Measurements from ENCODE around the gene ILDR1. TPM values are rescaled to one million over a fixed set of nuclear protein-coding genes. Genes with fewer than 3 reads are reported as not detected.
A peak's percentile ranks its signal among the peaks of the same experiment; 100 is the strongest.

The ILDR1 gene
- total RNA-seq, result under 1 TPM; 0.09 to 0.11 TPM

- Mint-ChIP-seq H3K9me3 (ENCODE audit: low read depth) (no peaks in the 10 kb centered on the region), H3K36me3 (ENCODE audit: low read depth) (no peaks in the 10 kb centered on the region), H3K4me1 (peaks cover 2% of the 10 kb centered on the region), H3K27me3 (peaks cover 33% of the 10 kb centered on the region), H3K27ac (no peak within 1 kb of the TSS), H3K4me3 (peak within 1 kb of the TSS; percentile 25)
- DNase-seq (peak; percentile 42), ATAC-seq (peak; percentile 58)
- intact Hi-C loops (cut with DNase I, micrococcal nuclease), result no loop called here
- ChIA-PET POLR2A (no interaction called here), CTCF (no interaction called here)
These were observed at the start of gene ILDR1 for GRCh38 chr3:122021811-122022401. ILDR1 (minus strand) TSS chr3:122022247; CDS start chr3:122022077, 170 bp downstream.

GRCh38 chr3:122067588-122068240 is 45.7 kb upstream of the ILDR1 start:
- ATAC-seq, result peak; percentile 33
- POLR2A ChIA-PET, result no interaction called here
- H3K27ac Mint-ChIP-seq, result no peak overlapping the region
- H3K4me1 Mint-ChIP-seq, result peaks cover 4% of the 10 kb centered on the region
- intact Hi-C loops (cut with DNase I, micrococcal nuclease), result no loop called here
- no peaks in the 10 kb centered on the region for H3K36me3 Mint-ChIP-seq (ENCODE audit: low read depth)
- no peak overlapping the region for H3K4me3 Mint-ChIP-seq
- H3K9me3 Mint-ChIP-seq (ENCODE audit: low read depth), result no peaks in the 10 kb centered on the region
- CTCF ChIA-PET, result no interaction called here
- H3K27me3 Mint-ChIP-seq, result peaks cover 4% of the 10 kb centered on the region
- no peak for DNase-seq

- ATAC-seq (no peak), DNase-seq (no peak)
- Mint-ChIP-seq H3K4me1 (peaks cover 4% of the 10 kb centered on the region), H3K9me3 (ENCODE audit: low read depth) (no peaks in the 10 kb centered on the region), H3K4me3 (no peak overlapping the region), H3K36me3 (ENCODE audit: low read depth) (no peaks in the 10 kb centered on the region), H3K27me3 (peaks cover 4% of the 10 kb centered on the region), H3K27ac (no peak overlapping the region)
- CTCF ChIA-PET, result no interaction called here
- intact Hi-C loops (cut with DNase I, micrococcal nuclease), result no loop called here
- POLR2A ChIA-PET, result no interaction called here
These were observed 45.1 kb upstream of the ILDR1 start for GRCh38 chr3:122067214-122067550.

- Mint-ChIP-seq H3K36me3 (ENCODE audit: low read depth) (no peaks in the 10 kb centered on the region), H3K4me3 (no peak overlapping the region), H3K27me3 (peaks cover 4% of the 10 kb centered on the region), H3K9me3 (ENCODE audit: low read depth) (no peaks in the 10 kb centered on the region), H3K27ac (no peak overlapping the region), H3K4me1 (peaks cover 4% of the 10 kb centered on the region)
- DNase-seq (no peak), ATAC-seq (no peak)
- CTCF ChIA-PET, result interaction anchor here (2.2 kb wide), 1 partner anchor 12 kb away, joined by 7 read pairs; the partner anchor contains the start of gene CD86
- POLR2A ChIA-PET, result no interaction called here
- intact Hi-C loops (cut with DNase I, micrococcal nuclease), result no loop called here
These were observed 44.5 kb upstream of the ILDR1 start for GRCh38 chr3:122066331-122067213.

DNA sequence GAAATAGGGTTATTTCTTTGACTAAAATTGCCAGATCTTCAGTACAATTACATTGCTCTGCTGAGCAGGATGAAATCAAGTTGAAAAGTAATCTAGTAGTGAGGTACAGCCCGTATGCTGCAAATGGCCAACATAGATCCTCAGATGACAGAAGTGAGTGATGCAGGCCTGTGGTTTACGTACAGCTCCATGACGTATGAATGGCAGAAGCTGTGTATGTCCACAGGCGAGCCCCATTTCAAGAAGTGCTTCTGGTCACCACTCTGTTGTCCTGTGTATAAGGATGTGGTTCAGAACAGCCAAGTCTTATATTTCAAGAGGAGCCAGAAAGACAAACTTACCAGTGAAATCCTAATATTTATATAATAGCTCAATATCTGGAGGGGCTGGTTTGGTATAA is 42.3 kb upstream of the ILDR1 start:
- no peak for ATAC-seq
- H3K9me3 Mint-ChIP-seq (ENCODE audit: low read depth), result no peaks in the 10 kb centered on the region
- no peak overlapping the region for H3K27ac Mint-ChIP-seq
- H3K4me3 Mint-ChIP-seq, result no peak overlapping the region
- intact Hi-C loops (cut with DNase I, micrococcal nuclease), result no loop called here
- H3K4me1 Mint-ChIP-seq, result peaks cover 4% of the 10 kb centered on the region
- ChIA-PET CTCF (no interaction called here), POLR2A (no interaction called here)
- DNase-seq, result no peak
- H3K36me3 Mint-ChIP-seq (ENCODE audit: low read depth), result no peaks in the 10 kb centered on the region
- H3K27me3 Mint-ChIP-seq, result peaks cover 6% of the 10 kb centered on the region

DNA sequence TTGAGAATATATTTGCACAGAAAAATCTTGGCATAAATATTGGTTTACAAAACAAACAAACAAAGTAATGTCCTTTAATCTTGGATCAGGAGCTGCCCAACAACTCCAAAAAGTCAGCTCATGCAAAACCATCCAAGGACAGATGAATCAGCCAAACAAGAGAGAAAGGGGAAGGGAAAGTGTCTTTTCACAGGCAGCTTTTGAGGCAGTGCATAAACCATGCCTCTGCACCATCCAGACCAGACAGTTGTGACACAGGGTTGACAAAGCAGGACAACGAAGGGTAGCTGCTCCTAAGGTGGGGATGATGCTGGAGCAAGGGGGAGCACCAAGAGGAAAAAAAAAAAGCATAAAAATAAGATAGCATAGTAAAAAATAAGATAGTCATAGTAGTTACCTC is 41.9 kb upstream of the ILDR1 start:
- ATAC-seq (no peak), DNase-seq (no peak)
- ChIA-PET POLR2A (no interaction called here), CTCF (no interaction called here)
- H3K36me3 Mint-ChIP-seq (ENCODE audit: low read depth), result no peaks in the 10 kb centered on the region
- H3K9me3 Mint-ChIP-seq (ENCODE audit: low read depth), result no peaks in the 10 kb centered on the region
- no peak overlapping the region for H3K4me3 Mint-ChIP-seq
- H3K27ac Mint-ChIP-seq, result no peak overlapping the region
- peaks cover 8% of the 10 kb centered on the region for H3K27me3 Mint-ChIP-seq
- intact Hi-C loops (cut with DNase I, micrococcal nuclease), result no loop called here
- peaks cover 4% of the 10 kb centered on the region for H3K4me1 Mint-ChIP-seq

GRCh38 chr3:122060040-122060698 is 38.1 kb upstream of the ILDR1 start:
- ChIA-PET CTCF (interaction anchor here (0.6 kb wide), 1 partner anchor 148 kb away, joined by 3 read pairs; no protein-coding TSS in a partner anchor), POLR2A (no interaction called here)
- intact Hi-C loops (cut with DNase I, micrococcal nuclease), result no loop called here
- Mint-ChIP-seq H3K9me3 (ENCODE audit: low read depth) (no peaks in the 10 kb centered on the region), H3K4me3 (no peak overlapping the region), H3K36me3 (ENCODE audit: low read depth) (no peaks in the 10 kb centered on the region), H3K27ac (no peak overlapping the region), H3K4me1 (no peaks in the 10 kb centered on the region), H3K27me3 (peaks cover 16% of the 10 kb centered on the region)
- DNase-seq (no peak), ATAC-seq (no peak)

DNA sequence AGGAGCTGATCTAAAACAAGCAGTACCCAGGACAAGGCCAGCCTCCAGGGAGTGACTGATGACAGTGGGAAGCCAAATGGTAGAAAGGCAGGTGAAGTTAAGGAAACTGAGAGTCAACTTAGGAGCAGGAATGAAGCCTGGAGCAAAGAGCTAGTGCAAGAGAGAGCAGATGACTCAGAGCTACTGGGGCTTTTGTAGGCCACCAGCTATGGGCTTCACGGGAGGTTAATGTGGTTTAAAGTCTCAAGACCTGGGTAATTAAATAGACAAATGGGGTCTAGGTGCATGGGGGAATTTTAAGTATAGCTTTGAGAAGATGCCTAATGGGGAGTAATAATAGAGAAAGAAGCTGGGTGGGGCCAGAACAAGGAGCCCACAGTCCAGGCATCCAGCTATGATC is 36.2 kb upstream of the ILDR1 start:
- Mint-ChIP-seq H3K36me3 (ENCODE audit: low read depth) (no peaks in the 10 kb centered on the region), H3K27ac (no peak overlapping the region), H3K4me3 (no peak overlapping the region), H3K4me1 (no peaks in the 10 kb centered on the region), H3K9me3 (ENCODE audit: low read depth) (no peaks in the 10 kb centered on the region), H3K27me3 (peaks cover 17% of the 10 kb centered on the region)
- intact Hi-C loops (cut with DNase I, micrococcal nuclease), result loop anchor here in 1 of 2 experiments (5.0 kb wide), 1 partner anchor 261 kb away; no protein-coding TSS in a partner anchor
- CTCF ChIA-PET, result no interaction called here
- DNase-seq (no peak), ATAC-seq (no peak)
- POLR2A ChIA-PET, result no interaction called here

DNA sequence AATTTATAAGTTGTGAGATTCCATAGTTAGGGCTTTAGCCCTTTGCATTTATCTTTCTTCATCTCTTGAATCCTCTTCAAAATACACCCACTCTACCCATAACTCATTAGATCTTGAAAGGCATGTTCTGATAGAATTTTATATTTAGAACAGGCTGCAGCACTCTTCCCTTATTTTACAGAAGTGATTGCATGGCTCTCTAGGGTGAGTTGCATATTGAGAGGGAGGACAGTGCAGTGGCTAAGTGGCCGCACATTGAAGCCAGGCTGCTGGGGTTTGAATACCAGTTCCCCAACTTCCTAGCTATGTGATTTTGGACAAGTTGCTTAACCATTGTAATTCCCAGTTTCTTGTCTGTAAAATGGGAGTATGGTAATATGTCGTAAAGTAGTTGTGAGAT is 35.6 kb upstream of the ILDR1 start:
- intact Hi-C loops (cut with DNase I, micrococcal nuclease), result loop anchor here in 1 of 2 experiments (5.0 kb wide), 1 partner anchor 260 kb away; no protein-coding TSS in a partner anchor
- no peak overlapping the region for H3K27ac Mint-ChIP-seq
- POLR2A ChIA-PET, result no interaction called here

DNA sequence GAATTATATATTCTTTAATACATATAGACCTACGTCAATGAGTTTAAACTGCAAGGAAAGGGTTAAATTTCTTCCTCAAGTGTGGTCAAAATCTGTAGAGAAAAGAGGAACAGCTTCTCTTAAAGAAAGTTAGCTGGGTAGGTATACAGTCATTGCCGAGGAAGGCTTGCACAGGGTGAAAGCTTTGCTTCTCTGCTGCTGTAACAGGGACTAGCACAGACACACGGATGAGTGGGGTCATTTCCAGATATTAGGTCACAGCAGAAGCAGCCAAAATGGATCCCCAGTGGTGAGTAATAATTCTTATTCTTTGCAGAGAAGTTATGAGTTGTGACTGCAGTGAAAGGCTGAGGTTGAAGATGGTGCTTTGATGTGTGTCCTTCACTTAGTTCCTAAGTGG is 33.2 kb upstream of the ILDR1 start, which contains the start of gene CD86:
Gene CD86, plus strand, starts transcription at position 148 of the 400 bp plus-strand sequence. Its CDS starts 128 bp downstream, at position 276.
- peak; percentile 44 for ATAC-seq
- intact Hi-C loops (cut with DNase I, micrococcal nuclease), result loop anchor here in 1 of 2 experiments (5.0 kb wide), 1 partner anchor 258 kb away; no protein-coding TSS in a partner anchor
- CTCF ChIA-PET, result interaction anchor here (0.8 to 2.0 kb wide), 2 partner anchors 10 to 77 kb away, joined by 3 to 7 read pairs; no protein-coding TSS in a partner anchor

More for the DNA sequence above, 35.6 kb upstream of the ILDR1 start:
- Mint-ChIP-seq H3K9me3 (ENCODE audit: low read depth) (no peaks in the 10 kb centered on the region), H3K36me3 (ENCODE audit: low read depth) (no peaks in the 10 kb centered on the region), H3K4me3 (no peak overlapping the region), H3K4me1 (no peaks in the 10 kb centered on the region), H3K27me3 (peaks cover 19% of the 10 kb centered on the region)
- CTCF ChIA-PET, result no interaction called here
- DNase-seq (no peak), ATAC-seq (no peak)

GRCh38 chr3:122052968-122053367 is 30.9 kb upstream of the ILDR1 start:
- CTCF ChIA-PET, result no interaction called here

More for the DNA sequence above, 33.2 kb upstream of the ILDR1 start, which contains the start of gene CD86:
- H3K4me3 Mint-ChIP-seq, result no peak within 1 kb of the TSS
- peaks cover 24% of the 10 kb centered on the region for H3K27me3 Mint-ChIP-seq
- H3K27ac Mint-ChIP-seq, result no peak within 1 kb of the TSS
- no peaks in the 10 kb centered on the region for H3K9me3 Mint-ChIP-seq (ENCODE audit: low read depth)
- H3K36me3 Mint-ChIP-seq (ENCODE audit: low read depth), result no peaks in the 10 kb centered on the region
- H3K4me1 Mint-ChIP-seq, result no peaks in the 10 kb centered on the region
- POLR2A ChIA-PET, result no interaction called here
- DNase-seq, result no peak

More at GRCh38 chr3:122052968-122053367, 30.9 kb upstream of the ILDR1 start:
- DNase-seq (no peak), ATAC-seq (no peak)
- POLR2A ChIA-PET, result no interaction called here
- H3K9me3 Mint-ChIP-seq (ENCODE audit: low read depth), result no peaks in the 10 kb centered on the region
- intact Hi-C loops (cut with DNase I, micrococcal nuclease), result no loop called here
- H3K4me3 Mint-ChIP-seq, result no peak overlapping the region
- no peaks in the 10 kb centered on the region for H3K36me3 Mint-ChIP-seq (ENCODE audit: low read depth)
- H3K27ac Mint-ChIP-seq, result no peak overlapping the region
- H3K4me1 Mint-ChIP-seq, result no peaks in the 10 kb centered on the region
- H3K27me3 Mint-ChIP-seq, result peaks cover 15% of the 10 kb centered on the region

Measured in activated CD4-positive, alpha-beta T cell treated with anti-CD3 and anti-CD28 coated beads for 36 hours (primary cell).